DMS114 treated with DMSO at 0.1 percent for 48 hours (cell line): Measurements from ENCODE around the gene SLC6A18.
"Not testable (repeated sequence)": the region's sequence is repeated elsewhere in the genome, so short reads cannot be mapped to it uniquely, and the experiment has no call there.

Source experiments
- DNase-seq: peaks from one replicate; lab custom pipeline; 2025; ENCODE audit not compliant: unreplicated experiment; lab: John Stamatoyannopoulos, UW

SLC6A18 gene

GRCh38 chr5:1215320-1216096 is 9.7 kb upstream of the SLC6A18 start:
- no peak for DNase-seq

DNA sequence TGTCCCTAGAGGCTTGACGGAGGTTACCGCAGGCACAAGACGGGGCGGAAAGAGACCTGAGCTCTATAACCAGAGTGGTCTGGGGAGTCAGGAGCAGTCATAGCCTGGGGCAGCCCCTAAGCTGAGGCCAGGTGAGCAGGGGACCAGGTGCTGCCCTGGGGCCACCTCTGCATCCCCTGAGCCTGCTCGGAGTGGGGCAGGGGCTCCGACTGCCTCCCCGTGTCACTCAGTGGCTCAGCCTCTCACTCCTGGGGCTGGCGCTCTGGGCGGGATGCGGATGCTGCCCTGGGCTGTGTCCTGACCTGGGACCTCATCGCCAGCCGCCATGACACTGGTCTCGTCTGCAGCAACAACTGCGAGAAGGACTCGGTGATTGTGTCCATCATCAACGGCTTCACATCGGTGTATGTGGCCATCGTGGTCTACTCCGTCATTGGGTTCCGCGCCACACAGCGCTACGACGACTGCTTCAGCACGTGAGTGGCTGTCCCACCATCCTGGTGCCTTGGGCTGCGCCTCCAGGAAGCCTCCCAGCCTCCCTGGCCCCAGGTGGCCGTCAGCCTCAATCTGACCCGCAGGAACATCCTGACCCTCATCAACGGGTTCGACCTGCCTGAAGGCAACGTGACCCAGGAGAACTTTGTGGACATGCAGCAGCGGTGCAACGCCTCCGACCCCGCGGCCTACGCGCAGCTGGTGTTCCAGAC is 8.8 kb upstream of the SLC6A18 start:
- no peak for DNase-seq

DNA sequence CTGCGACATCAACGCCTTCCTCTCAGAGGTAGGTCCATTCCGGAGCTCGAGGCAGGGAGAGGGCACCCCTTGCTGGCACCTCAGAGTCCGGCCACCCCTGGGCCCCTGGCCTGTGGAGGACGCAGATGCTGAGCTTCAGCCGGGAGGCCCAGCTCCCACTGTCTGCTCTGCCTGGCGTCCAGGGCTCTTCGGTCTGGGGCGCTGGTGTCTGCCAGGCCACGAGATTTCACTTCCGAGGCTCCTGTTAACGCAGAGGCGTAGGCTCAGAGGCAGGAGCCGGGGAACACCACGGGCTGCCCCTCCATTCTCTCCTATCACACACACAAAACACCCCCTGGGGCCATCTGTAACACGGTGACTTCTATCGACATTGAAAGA is 8.3 kb upstream of the SLC6A18 start:
- no peak for DNase-seq

DNA sequence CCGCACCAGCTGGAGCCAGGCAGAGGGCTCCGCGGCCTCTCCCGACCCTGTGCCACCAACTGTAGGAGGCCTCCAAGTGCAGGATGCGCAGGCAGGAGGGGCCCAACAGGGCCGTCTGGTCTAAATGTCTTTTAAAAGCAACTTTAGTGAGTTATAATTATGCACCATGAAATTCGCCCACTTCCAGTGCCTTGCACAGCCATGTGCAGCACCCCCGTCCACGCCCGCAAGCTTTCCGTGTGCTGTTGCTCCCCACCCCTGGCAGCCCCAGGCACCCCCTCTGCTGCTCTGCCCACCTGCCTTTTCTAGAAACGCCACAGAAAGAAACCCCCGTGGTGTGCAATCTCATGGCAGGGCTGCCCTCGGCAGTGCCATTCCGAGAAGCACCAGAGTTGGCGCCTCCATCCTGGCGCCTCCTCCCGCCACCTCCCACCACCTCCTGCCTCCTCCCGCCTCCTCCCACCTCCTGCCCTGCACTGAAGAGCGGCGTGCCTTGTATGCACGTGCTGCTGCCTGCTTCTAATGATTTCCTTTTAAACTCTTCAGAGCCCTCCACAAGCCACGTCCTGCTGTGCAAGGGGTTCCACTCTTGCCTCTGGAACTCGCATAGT is 7.5 kb upstream of the SLC6A18 start:
- DNase-seq = no peak

- no peak for DNase-seq
These were observed 6.7 kb upstream of the SLC6A18 start for GRCh38 chr5:1218351-1219080.

GRCh38 chr5:1219098-1219767 is 5.9 kb upstream of the SLC6A18 start:
- DNase-seq = no peak

DNA sequence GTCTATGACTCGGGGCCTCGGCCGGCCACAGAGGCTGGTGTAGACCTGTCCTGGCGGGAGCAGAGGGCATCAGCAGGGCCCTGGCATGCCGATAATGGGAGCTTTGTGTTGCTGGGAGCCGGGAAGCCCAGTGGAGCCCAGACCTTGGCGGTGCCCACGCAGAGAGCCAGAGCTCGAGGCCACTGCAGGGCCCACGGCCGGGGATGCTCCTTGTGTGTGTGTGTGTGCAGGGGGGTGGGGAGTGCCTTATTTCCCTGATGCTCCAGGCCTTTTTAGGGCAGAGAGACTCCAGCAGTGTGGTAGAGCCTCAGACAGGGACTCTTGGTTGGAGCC is 5.4 kb upstream of the SLC6A18 start:
- no peak for DNase-seq

DNA sequence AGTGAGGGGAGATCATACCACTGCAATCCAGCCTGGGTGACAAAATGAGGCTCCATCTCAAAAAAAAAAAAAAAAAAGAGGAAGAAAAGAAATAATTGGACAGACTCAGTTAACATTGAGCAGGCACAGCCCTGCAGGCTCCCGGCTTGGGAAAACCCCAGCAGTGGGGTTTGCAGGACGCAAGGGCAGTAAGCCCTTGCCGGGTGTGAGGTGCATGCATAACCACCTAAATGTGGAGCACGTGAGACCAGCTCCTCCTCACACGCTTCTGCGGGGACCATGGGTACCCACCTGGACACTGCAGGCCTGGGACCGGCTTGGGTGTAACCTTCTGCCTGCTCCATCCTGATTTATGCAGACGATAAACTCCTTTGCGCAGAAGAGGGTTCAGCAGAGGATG is 4.8 kb upstream of the SLC6A18 start:
- no peak for DNase-seq

DNA sequence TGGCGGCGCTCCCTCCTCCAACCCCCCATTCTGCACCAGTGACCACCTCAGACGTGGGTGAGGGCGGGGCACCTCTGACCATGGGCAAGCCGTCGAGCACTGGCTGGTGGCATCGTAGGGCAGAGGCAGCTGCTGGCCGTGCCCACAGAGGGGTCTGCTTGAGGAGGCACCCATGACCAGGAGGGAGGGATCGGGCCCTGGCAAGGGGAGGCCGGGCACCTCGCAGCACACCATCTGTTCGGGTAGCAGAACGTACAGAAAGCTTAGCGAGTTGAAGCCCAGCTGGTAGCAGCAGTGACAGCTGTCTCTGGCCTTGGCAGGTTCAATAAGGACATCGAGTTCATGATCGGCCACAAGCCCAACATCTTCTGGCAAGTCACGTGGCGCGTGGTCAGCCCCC is 4.3 kb upstream of the SLC6A18 start:
- DNase-seq = no peak

DNA sequence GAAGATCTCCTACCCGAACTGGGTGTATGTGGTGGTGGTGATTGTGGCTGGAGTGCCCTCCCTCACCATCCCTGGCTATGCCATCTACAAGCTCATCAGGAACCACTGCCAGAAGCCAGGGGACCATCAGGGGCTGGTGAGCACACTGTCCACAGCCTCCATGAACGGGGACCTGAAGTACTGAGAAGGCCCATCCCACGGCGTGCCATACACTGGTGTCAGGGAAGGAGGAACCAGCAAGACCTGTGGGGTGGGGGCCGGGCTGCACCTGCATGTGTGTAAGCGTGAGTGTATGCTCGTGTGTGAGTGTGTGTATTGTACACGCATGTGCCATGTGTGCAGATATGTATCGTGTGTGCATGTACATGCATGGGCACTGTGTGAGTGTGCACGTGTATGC is 3.5 kb upstream of the SLC6A18 start:
- no peak for DNase-seq

GRCh38 chr5:1222147-1222546 is 3.0 kb upstream of the SLC6A18 start:
- DNase-seq = no peak

GRCh38 chr5:1222621-1223277 is 2.4 kb upstream of the SLC6A18 start:
- no peak for DNase-seq

- no peak for DNase-seq
These were observed 1.9 kb upstream of the SLC6A18 start for GRCh38 chr5:1223278-1223670.

DNA sequence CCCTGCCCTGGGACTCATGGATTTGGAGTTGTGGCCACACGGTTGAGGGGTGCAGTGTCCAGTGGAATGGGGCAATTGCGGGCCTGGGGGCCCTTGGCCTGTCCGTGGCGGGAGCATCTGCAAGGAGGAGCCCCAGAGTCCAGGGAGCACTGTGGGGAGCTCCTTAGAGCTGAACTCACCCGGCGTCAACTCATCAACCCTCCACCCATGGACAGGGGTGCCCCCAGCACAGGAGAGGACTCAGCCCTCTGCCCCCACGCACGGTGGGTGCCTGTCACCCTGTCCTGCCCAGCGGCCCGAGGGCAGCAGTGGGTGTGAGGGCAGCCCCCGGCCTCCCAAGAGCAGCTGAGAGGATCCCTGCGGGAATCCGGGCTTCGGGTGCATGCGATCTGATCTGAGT is 550 bp upstream of the SLC6A18 start:
- no peak for DNase-seq

GRCh38 chr5:1226231-1226630 is 1.1 kb downstream of the SLC6A18 start:
- DNase-seq = no peak

- DNase-seq = no peak
These were observed 1.8 kb downstream of the SLC6A18 start for GRCh38 chr5:1226839-1227581.

- DNase-seq = no peak
These were observed 2.5 kb downstream of the SLC6A18 start for GRCh38 chr5:1227667-1228066.

GRCh38 chr5:1228120-1228519 is 2.9 kb downstream of the SLC6A18 start:
- DNase-seq = no peak

GRCh38 chr5:1229023-1229422 is 3.8 kb downstream of the SLC6A18 start:
- DNase-seq = not testable (repeated sequence)

DNA sequence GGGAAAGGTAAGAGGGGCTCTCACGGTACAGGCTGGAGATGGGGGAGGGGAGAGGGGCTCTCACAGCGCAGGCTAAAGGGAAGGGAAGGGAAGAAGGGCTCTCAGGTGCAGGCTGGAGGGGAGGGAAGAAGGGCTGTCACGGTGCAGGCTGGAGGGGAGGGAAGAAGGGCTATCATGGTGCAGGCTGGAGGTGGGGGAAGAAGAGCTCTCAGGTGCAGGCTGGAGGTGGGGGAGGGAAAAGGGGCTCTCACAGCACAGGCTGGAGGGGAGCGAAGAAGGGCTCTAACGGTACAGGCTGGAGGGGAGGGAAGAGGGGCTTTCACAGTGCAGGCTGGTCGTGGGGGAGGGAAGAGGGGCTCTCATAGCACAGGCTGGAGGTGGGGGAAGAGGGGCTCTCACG is 4.6 kb downstream of the SLC6A18 start:
- DNase-seq = no peak
